Measurements from ENCODE around the gene ESRRA.

Gene ESRRA

DNA sequence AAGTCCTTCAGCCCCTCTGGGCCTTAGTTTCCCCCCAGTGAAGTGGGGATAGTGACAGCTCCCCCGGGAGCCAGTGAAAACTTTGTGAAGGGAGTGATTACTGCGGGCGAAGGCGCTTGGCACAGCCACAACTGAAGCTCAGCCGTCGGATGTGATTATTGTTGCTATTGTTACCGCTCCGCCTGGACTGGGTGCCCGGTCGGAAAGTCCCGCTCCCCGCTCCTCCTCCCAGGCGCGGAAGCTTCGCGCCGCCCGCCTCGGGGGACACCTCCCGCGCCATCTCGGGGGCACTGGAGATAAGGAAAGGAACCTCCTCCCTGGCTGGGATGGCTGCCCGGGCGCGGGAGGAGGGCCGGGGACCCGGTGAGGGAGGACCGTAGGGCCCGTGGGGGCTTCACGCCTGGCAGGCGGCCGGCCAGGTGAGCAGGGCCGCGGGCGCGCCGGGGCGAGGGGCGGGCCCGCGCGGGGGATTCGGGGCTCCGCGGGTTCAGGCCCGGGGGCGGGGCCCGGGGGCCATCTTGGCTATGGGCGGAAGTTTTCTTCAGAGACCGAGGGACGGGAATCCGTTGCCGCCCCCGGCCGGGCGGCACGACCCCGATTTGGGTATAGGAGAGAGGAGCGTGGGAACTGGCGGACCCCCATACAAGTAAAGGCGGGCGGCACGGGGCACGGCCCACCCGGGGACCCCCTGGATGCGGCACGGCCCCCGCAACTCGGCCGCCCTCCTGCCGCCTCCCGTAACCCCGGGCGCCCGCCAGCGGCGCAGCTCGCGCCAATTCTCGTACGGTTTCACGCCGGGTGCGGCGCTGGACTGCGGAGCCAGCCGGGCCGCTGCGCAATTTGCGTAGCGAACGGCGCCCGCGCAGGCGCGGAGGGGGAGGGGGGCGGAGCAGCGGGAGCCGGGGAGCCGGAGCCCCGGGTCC lies 20.1 kb upstream of the ESRRA start, which contains the start of gene GPR137:
Gene GPR137 (plus strand): TSS at position 887 of the 923 bp plus-strand sequence. CDS start 677 bp downstream, outside the sequence.
- Mint-ChIP-seq H3K27ac (peak within 1 kb of the TSS; percentile 93), H3K36me3 (peaks cover 27% of the 10 kb centered on the region), H3K9me3 (no peaks in the 10 kb centered on the region), H3K27me3 (peaks cover 2% of the 10 kb centered on the region), H3K4me1 (peaks cover 35% of the 10 kb centered on the region), H3K4me3 (peak within 1 kb of the TSS; percentile 94)
- peak; percentile 84 for ATAC-seq

DNA sequence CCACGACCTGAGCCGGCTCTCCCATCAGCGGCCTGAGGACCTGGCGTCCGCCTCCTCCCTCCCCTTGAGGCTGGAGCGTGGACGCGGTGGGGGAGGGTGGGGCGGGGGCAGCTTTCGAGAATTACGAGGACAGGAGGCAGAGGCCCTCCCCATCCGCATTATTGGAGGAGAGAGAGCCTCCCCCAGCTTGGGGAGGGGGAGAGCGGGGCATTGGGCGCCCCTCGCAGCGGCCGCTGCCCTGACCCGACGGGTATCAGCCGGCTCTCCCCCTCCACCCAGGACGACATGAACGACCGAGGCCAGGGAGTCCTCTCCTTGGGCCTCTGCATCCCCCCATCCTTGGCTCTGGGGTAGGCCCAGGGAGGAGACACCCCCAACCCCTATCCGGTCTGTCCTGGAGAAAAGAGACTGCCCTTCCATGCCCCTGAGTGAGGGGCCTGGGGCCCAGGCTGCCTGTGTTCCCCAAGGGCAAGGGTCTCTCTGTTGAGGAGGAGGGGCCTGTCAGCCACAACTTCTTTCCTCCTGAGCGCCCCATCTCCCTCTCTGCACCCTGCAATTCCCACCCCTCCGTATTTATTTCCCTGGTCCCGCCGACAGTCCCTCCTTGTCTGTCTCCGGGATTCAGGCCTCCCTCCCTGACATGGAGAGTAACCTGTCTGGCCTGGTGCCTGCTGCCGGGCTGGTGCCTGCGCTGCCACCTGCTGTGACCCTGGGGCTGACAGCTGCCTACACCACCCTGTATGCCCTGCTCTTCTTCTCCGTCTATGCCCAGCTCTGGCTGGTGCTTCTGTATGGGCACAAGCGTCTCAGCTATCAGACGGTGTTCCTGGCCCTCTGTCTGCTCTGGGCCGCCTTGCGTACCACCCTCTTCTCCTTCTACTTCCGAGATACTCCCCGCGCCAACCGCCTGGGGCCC lies 19.2 kb upstream of the ESRRA start:
- Mint-ChIP-seq H3K4me1 (peaks cover 42% of the 10 kb centered on the region), H3K4me3 (peak overlapping the region; percentile 94), H3K27me3 (peaks cover 12% of the 10 kb centered on the region), H3K36me3 (peaks cover 33% of the 10 kb centered on the region), H3K9me3 (no peaks in the 10 kb centered on the region), H3K27ac (peak overlapping the region; percentile 93)
- peak; percentile 0 for ATAC-seq

DNA sequence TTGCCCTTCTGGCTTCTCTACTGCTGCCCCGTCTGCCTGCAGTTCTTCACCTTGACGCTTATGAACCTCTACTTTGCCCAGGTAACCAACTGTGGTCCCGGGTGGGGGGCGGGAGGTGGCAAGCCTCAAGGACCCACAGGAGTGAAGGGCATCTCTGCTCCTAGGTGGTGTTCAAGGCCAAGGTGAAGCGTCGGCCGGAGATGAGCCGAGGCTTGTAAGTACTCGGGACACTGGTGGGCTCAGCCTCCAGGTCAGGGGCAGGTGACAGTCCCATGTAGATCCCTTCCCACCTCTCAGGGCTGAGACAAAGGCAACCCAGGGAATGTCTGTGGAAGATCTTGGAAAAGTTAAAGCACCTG lies 18.5 kb upstream of the ESRRA start:
- H3K4me1 Mint-ChIP-seq = peaks cover 39% of the 10 kb centered on the region
- peak overlapping the region; percentile 94 for H3K4me3 Mint-ChIP-seq
- ATAC-seq = no peak
- H3K9me3 Mint-ChIP-seq = no peaks in the 10 kb centered on the region
- H3K27ac Mint-ChIP-seq = peak overlapping the region; percentile 65
- peaks cover 13% of the 10 kb centered on the region for H3K27me3 Mint-ChIP-seq
- H3K36me3 Mint-ChIP-seq = peaks cover 27% of the 10 kb centered on the region

DNA sequence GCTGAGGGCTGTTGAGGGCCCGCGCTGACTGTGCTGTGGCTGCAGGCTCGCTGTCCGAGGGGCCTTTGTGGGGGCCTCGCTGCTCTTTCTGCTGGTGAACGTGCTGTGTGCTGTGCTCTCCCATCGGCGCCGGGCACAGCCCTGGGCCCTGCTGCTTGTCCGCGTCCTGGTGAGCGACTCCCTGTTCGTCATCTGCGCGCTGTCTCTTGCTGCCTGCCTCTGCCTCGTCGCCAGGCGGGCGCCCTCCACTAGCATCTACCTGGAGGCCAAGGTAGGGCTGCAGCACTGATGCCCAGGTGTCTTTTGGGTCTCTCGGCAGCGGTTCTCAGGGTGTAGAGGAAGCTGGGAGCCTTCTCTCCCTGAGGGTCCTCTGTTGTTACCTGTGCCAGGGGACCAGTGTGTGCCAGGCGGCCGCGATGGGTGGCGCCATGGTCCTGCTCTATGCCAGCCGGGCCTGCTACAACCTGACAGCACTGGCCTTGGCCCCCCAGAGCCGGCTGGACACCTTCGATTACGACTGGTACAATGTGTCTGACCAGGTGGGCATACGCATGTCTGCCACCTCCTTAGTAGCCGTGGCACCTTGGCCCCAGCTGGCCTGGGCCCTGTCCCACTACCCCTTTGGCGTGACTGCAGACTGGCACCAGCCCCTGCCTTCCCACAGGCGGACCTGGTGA lies 17.5 kb upstream of the ESRRA start:
- H3K36me3 Mint-ChIP-seq = peaks cover 20% of the 10 kb centered on the region
- H3K27ac Mint-ChIP-seq = no peak overlapping the region
- peaks cover 20% of the 10 kb centered on the region for H3K27me3 Mint-ChIP-seq
- no peak for ATAC-seq
- no peak overlapping the region for H3K4me3 Mint-ChIP-seq
- H3K9me3 Mint-ChIP-seq = no peaks in the 10 kb centered on the region
- H3K4me1 Mint-ChIP-seq = peaks cover 39% of the 10 kb centered on the region

DNA sequence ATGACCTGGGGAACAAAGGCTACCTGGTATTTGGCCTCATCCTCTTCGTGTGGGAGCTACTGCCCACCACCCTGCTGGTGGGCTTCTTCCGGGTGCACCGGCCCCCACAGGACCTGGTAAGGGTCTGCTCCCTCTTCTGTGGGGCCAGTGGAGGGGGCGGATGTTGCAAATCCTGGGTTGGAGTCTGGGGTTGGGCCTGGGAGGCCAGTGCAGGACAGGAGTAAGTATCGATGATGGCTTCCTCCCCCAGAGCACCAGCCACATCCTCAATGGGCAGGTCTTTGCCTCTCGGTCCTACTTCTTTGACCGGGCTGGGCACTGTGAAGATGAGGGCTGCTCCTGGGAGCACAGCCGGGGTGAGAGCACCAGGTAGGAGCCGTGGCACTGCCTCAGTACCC lies 17.0 kb upstream of the ESRRA start:
- Mint-ChIP-seq H3K4me3 (no peak overlapping the region), H3K36me3 (peaks cover 17% of the 10 kb centered on the region), H3K4me1 (peaks cover 34% of the 10 kb centered on the region), H3K27me3 (peaks cover 25% of the 10 kb centered on the region), H3K9me3 (no peaks in the 10 kb centered on the region), H3K27ac (no peak overlapping the region)
- no peak for ATAC-seq

DNA sequence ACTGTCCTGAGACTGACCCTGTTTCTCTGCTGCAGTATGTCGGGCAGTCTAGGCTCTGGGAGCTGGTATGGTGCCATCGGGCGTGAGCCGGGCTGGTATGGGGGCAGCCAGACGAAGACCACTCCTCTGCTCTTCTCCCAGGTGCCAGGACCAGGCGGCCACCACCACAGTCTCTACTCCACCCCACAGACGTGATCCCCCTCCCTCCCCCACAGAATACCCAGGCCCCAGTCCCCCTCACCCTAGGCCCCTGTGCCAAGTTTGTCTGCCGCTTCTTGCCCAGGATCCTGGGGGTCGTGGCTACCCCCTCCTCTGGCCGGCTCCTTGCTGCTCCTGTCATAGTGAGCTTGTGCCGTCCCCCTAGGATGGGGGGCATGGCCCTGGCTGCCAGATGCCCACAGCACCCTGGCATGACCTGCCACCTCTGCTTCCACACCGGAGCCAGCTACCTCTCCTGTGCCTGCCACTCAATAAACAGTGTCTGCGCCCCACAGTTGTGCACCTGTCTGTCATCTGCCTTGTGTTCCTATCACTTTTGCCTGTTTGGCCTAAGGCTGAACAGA lies 16.2 kb upstream of the ESRRA start:
- Mint-ChIP-seq H3K4me3 (no peak overlapping the region), H3K27me3 (peaks cover 32% of the 10 kb centered on the region), H3K27ac (no peak overlapping the region), H3K9me3 (no peaks in the 10 kb centered on the region), H3K4me1 (peaks cover 27% of the 10 kb centered on the region), H3K36me3 (peaks cover 17% of the 10 kb centered on the region)
- ATAC-seq = no peak

DNA sequence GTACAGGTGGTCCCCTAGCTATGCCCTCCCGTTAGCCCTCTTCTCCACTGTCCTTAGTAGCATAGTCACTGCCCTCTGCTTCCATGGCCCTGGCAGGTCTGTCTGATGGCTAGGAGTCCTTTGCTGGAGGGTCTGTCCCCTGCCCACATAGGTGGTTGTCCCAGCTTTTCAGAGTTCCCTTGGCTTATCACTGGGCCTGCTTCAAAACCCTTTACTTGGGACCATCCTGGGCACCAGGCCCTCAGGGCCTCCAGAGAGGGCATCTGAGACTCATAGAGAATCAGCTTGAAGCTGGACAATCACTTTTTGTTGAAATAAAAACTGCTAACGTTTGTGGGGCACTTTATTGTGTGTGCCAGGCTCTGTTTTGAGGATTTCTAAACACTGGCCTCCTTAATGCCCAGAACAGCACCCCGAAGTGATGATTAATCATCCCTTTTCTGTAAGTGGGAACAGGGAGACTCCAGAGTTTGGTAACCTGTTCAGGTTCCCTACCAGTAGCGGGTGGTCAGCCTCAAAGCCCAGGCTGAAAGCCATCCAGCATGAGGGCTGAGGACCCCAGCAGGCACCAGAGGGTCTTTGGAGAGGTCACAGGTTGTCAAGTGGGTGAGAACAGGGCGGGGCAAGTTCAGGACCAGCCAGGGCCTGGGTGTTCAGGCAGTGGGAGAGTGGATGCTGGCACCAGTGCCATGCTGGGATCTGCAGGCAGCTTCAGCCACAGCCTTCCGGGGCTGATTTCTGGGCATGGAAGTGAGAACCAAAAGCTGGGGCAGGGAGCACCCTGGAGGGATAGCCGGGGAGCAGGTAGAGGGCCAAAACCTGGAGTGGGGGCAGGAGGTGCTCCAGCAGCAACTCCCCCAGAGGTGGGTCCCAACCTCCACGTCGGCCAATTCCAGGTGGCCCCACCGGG lies 14.7 kb upstream of the ESRRA start:
- no peaks in the 10 kb centered on the region for H3K9me3 Mint-ChIP-seq
- H3K27ac Mint-ChIP-seq = peak overlapping the region; percentile 49
- H3K36me3 Mint-ChIP-seq = peaks cover 17% of the 10 kb centered on the region
- H3K4me1 Mint-ChIP-seq = peaks cover 25% of the 10 kb centered on the region
- ATAC-seq = no peak
- H3K27me3 Mint-ChIP-seq = peaks cover 48% of the 10 kb centered on the region
- peak overlapping the region; percentile 71 for H3K4me3 Mint-ChIP-seq

DNA sequence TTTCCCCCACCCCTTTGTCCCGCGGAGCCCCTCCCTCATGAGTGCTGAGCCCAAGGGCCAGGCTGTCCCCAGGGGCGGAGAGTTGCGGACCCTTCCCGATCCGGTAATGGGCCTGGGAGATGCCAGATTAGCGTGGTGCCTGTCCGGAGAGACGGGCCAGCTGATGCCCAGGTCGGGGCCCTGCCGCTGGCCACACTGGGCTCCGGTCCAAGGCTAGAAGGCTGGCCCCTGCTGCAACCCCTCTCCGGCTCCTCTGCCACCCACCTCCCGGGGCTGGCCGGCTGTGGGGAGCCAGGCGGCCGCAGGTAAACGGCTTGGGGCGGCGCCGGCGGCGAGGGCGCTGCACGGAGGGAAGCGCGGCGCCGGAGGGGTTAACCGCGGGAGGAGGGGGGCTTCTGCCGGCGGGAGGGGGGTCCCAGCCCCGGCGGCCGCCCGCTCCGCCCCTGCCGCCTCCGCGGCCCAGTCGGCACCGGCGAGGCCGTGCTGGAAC lies 14.0 kb upstream of the ESRRA start, which contains the start of gene KCNK4:
Gene KCNK4 (plus strand): TSS at position 41 of the 490 bp plus-strand sequence. CDS start 1,717 bp downstream, outside the sequence.
- ATAC-seq = no peak
- Mint-ChIP-seq H3K9me3 (no peaks in the 10 kb centered on the region), H3K36me3 (peaks cover 17% of the 10 kb centered on the region), H3K4me1 (peaks cover 22% of the 10 kb centered on the region), H3K27ac (peak within 1 kb of the TSS; percentile 49), H3K27me3 (peaks cover 55% of the 10 kb centered on the region), H3K4me3 (peak within 1 kb of the TSS; percentile 71)

DNA sequence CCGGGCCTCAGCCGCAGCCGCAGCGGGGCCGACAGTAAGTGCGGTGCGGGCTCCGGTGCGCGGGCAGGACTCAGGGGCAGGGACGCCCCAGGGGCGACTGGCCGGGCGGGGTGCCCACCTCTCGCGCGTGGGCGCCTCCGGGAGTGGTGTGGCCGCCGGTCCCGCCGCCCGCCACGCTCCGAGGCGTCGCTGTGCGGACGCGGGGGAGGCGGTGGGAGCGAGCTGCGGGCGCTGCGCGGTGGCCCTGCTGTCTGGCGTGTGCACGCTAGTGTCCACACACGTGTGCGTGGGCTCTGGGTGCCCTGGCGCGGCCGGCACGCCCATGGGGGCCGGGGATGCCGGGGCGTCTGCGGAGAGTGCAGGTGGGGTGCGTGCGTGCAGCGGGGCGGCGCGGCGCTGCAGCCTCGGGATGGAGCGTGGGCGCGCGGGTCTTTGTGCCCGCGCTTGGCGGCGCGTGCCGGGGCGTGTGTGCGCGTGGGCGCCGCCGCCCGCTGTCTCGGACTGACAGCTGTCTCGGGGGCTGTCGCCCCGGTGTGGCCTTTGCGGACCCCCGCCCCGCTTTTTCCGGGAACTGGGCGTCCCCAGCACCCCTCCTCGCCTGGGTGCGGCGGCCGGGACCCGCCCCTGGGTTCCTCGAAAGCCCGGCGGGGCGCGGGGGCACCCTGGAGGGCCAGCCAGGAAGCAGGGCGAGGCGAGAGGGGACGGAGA lies 13.4 kb upstream of the ESRRA start:
- no peaks in the 10 kb centered on the region for H3K9me3 Mint-ChIP-seq
- peak; percentile 47 for ATAC-seq
- peak overlapping the region; percentile 68 for H3K4me3 Mint-ChIP-seq
- no peak overlapping the region for H3K27ac Mint-ChIP-seq
- peaks cover 17% of the 10 kb centered on the region for H3K36me3 Mint-ChIP-seq
- peaks cover 16% of the 10 kb centered on the region for H3K4me1 Mint-ChIP-seq
- H3K27me3 Mint-ChIP-seq = peaks cover 61% of the 10 kb centered on the region

DNA sequence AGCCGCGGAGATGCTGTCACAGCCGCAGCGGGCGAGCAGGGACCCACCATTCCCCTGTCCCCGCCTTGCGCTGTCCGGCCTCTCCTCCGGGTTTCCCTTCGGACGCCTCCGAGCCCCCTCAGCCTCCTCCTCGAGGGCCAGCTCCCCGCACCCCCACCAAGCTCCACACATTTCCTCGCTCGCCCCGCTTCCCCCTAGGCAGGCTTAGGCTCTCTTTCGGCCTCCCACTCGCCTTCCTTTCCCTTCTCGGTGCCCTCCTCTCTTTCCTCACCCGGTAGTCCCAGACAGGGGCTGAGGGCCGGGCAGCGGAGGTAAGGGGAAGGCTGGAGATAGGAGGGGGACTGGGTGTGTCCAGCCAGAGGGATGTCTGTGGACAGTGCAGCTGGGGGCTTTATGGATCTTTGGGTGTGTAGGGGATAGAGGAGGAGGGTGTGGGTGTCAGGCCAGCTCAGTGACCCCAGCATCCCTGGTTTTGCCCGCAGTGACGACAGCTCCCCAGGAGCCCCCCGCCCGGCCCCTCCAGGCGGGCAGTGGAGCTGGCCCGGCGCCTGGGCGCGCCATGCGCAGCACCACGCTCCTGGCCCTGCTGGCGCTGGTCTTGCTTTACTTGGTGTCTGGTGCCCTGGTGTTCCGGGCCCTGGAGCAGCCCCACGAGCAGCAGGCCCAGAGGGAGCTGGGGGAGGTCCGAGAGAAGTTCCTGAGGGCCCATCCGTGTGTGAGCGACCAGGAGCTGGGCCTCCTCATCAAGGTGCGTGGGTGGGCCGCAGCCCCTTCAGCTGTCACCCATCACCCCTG lies 12.7 kb upstream of the ESRRA start:
- Mint-ChIP-seq H3K27ac (no peak overlapping the region), H3K36me3 (peaks cover 17% of the 10 kb centered on the region), H3K9me3 (no peaks in the 10 kb centered on the region), H3K4me3 (peak overlapping the region; percentile 68), H3K27me3 (peaks cover 68% of the 10 kb centered on the region), H3K4me1 (peaks cover 18% of the 10 kb centered on the region)
- peak; percentile 40 for ATAC-seq

DNA sequence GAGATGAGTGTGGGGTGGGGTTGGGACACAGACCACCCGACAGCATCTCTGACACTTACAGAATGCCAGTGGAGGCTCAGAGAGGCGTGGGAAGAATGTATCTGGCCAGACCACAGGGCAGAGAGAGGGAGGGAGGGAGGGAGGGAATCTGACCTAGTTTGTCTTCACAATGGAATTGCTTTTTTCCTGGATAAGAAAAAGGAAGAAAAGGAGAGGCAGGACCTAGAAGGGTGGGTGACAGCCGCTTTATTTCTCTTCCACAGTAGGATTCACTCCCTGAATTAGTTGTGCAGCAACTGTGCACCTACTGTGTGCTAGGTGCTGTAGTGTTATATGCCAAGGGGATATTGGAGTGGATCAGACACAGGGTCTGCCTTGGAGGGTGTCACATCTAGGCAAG lies 10.6 kb upstream of the ESRRA start:
- ATAC-seq = no peak
- Mint-ChIP-seq H3K4me3 (no peak overlapping the region), H3K27me3 (peaks cover 89% of the 10 kb centered on the region), H3K27ac (no peak overlapping the region), H3K9me3 (no peaks in the 10 kb centered on the region), H3K36me3 (peaks cover 8% of the 10 kb centered on the region), H3K4me1 (peaks cover 28% of the 10 kb centered on the region)

DNA sequence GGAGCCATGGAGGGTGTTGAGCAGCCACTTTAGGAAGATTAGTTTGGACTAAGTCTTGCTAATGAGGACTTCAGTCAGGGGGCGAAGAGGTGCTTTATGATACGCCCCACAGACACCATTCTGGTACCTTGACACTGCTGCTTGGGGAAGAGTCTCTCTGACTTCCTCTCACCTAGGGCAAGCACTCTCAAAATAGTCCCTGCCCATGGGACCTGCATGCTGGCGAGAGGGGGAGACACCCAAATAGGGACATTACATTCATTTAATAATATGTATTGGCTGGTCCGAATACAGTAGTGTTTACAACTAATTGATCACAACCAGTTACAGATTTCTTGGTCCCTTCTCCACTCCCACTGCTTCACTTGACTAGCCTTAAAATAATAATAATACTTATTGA lies 9.6 kb upstream of the ESRRA start:
- peaks cover 35% of the 10 kb centered on the region for H3K4me1 Mint-ChIP-seq
- ATAC-seq = no peak
- no peak overlapping the region for H3K27ac Mint-ChIP-seq
- H3K27me3 Mint-ChIP-seq = peaks cover 91% of the 10 kb centered on the region
- H3K4me3 Mint-ChIP-seq = no peak overlapping the region
- H3K9me3 Mint-ChIP-seq = no peaks in the 10 kb centered on the region
- peaks cover 2% of the 10 kb centered on the region for H3K36me3 Mint-ChIP-seq

Measured in stimulated activated memory B cell treated with anti-CD40 and anti-IgM and Interleukin-4, amounts not matched to agents 10 μg/mL and 1 μg/mL and 100 μg/mL, for 72 hours (primary cell).